Measurements from ENCODE around the gene FAM50B. TPM values are rescaled to one million over a fixed set of nuclear protein-coding genes. Genes with fewer than 3 reads are reported as not detected.

FAM50B gene
- total and polyA plus RNA-seq, 2 of the 13 experiments (the other 11 are each of a cell fraction or from before 2014, with no cell fraction given) = 0.05 TPM; not detected in 1

- 0 out of 2 replicates have a peak, but pooled peaks have one; percentile 5 for TF ChIP-seq PBX2 (CRISPR knock-in tag; IDR thresholded peaks at IDR 0.05)
- no peak for TF ChIP-seq PRDM10 (CRISPR knock-in tag; IDR thresholded peaks at IDR 0.05; ENCODE audit: low read depth)
- 0 out of 2 replicates have a peak, but pooled peaks have one; percentile 27 for TF ChIP-seq JUND (CRISPR knock-in tag; IDR thresholded peaks at IDR 0.05)
- TF ChIP-seq ZNF512 (CRISPR knock-in tag; IDR thresholded peaks at IDR 0.05) = no peak
- TF ChIP-seq DMAP1 (CRISPR knock-in tag; IDR thresholded peaks at IDR 0.05) = no peak
- no peak for TF ChIP-seq GPBP1L1 (CRISPR knock-in tag; IDR thresholded peaks at IDR 0.05)
- TF ChIP-seq CBX5 (CRISPR knock-in tag; IDR thresholded peaks at IDR 0.05; ENCODE audit: borderline replicate concordance) = no peak
- TF ChIP-seq ZNF660 (CRISPR knock-in tag; IDR thresholded peaks at IDR 0.05; ENCODE audit: borderline replicate concordance, low read depth) = no peak
- 0 out of 2 replicates have a peak, but pooled peaks have one; percentile 70 for TF ChIP-seq ZNF605 (CRISPR knock-in tag; IDR thresholded peaks at IDR 0.05)
- no peak for TF ChIP-seq ZBTB10 (CRISPR knock-in tag; IDR thresholded peaks at IDR 0.05; ENCODE audit: borderline replicate concordance)
- TF ChIP-seq, protein P1, sequence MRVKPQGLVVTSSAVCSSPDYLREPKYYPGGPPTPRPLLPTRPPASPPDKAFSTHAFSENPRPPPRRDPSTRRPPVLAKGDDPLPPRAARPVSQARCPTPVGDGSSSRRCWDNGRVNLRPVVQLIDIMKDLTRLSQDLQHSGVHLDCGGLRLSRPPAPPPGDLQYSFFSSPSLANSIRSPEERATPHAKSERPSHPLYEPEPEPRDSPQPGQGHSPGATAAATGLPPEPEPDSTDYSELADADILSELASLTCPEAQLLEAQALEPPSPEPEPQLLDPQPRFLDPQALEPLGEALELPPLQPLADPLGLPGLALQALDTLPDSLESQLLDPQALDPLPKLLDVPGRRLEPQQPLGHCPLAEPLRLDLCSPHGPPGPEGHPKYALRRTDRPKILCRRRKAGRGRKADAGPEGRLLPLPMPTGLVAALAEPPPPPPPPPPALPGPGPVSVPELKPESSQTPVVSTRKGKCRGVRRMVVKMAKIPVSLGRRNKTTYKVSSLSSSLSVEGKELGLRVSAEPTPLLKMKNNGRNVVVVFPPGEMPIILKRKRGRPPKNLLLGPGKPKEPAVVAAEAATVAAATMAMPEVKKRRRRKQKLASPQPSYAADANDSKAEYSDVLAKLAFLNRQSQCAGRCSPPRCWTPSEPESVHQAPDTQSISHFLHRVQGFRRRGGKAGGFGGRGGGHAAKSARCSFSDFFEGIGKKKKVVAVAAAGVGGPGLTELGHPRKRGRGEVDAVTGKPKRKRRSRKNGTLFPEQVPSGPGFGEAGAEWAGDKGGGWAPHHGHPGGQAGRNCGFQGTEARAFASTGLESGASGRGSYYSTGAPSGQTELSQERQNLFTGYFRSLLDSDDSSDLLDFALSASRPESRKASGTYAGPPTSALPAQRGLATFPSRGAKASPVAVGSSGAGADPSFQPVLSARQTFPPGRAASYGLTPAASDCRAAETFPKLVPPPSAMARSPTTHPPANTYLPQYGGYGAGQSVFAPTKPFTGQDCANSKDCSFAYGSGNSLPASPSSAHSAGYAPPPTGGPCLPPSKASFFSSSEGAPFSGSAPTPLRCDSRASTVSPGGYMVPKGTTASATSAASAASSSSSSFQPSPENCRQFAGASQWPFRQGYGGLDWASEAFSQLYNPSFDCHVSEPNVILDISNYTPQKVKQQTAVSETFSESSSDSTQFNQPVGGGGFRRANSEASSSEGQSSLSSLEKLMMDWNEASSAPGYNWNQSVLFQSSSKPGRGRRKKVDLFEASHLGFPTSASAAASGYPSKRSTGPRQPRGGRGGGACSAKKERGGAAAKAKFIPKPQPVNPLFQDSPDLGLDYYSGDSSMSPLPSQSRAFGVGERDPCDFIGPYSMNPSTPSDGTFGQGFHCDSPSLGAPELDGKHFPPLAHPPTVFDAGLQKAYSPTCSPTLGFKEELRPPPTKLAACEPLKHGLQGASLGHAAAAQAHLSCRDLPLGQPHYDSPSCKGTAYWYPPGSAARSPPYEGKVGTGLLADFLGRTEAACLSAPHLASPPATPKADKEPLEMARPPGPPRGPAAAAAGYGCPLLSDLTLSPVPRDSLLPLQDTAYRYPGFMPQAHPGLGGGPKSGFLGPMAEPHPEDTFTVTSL (CRISPR knock-in tag; IDR thresholded peaks at IDR 0.05; ENCODE audit: borderline replicate concordance) = no peak
- no peak for TF ChIP-seq MAF1 (CRISPR knock-in tag; IDR thresholded peaks at IDR 0.05; ENCODE audit: borderline replicate concordance)
- TF ChIP-seq KAT8 (CRISPR knock-in tag; IDR thresholded peaks at IDR 0.05) = no peak
These were observed 22.8 kb downstream of the FAM50B start (continued) for GRCh38 chr6:3871939-3872338.

All from HepG2 (cell line).